GM19035 (cell line): ENCODE measurements around the gene RNF144B.
A peak's percentile ranks its signal among the peaks of the same experiment; 100 is the strongest.
"Not testable (repeated sequence)": the region's sequence is repeated elsewhere in the genome, so short reads cannot be mapped to it uniquely, and the experiment has no call there.

Experiments used
- ATAC-seq: cut with Tn5 transposase; IDR thresholded peaks from one replicate; pipeline ENCODE4 v1.9.1; 2021; ENCODE audit not compliant: unreplicated experiment

The RNF144B gene

DNA sequence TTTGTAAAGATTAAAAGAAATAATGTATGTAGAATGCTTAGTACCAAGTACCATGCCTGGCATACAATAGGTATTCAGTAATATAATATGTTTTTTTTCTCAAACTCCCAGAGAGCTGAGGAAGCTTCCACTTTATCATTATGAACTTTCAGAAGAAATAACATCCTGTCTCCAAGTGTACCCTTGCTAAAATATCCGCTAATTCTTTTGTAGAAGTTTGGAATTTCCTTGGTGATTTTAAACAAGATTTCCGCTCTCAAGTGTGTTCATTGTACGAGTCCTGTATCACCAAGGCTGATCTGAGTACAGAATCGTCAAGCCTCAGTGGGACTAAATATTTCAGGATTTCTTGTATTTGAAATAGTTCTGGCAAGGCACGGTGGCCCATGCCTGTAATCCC, 16.1 kb upstream of the RNF144B start:
- ATAC-seq = no peak

DNA sequence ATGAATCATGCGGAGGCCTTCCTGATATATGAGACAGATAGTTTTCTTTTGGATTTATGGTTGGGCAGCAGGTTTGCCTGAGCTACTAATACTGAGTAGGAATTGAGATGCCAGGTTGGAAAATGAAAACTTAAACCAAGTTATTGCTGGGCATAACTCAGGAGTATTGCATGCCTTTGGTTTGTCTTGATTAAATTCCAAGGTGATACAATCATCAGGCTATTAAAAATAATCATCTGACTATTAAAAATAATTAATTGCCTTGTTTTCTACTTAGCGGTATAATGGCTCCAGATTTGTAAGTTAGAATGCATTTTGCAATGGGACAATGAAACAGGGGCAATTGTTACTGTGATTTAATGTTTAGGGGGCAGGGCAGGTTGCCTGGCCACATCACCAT, 15.5 kb upstream of the RNF144B start:
- no peak for ATAC-seq

DNA sequence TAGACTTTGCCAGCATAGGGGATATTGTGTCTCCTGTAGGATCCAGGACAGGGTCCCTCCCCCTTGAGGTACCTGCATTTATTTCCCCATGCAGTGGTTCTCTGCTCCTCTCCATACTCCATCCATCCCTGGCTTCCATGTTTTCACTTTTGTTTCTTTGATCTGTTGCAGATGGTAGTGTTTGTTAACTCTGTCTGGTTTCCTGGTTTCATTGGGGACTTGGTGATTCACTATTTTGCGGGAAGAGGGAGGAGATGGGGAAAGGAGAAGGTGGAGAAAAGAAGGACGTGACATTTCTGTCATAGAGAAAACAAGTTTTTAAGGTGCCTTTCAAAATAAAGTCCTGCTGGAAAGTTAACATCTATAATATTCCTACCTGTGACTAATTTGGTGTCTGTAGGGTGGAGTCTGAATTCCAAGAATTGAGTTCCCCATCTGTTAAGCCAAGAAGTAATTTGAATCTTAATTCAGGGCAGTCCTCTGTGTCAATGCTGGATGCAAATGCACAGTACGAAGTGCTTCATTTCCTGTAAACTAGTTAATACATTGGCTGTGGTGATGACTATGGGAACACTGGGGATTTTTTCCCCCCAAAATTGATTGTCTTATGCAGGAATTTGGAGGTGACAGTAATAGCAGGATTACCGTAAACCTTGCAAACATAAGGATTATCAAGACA, 6.9 kb upstream of the RNF144B start:
- no peak for ATAC-seq

DNA sequence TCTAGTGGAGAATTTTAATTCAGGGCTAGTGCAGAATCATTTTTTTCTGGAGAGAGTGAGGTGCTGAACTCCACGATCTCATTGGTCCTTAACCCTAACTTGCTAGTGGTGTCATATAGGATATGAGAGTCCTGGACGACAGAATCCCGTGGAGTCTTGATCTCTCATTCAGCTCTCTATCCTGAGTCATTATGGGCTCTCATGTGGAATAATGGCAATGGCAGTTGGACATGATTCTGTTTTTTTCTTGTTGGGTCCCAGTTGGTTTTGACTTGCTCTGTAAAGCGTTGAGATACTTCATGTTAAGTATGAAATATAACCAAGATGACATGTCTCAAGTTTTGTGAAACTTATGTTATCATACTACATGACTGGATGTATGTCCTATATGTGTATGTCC, 6.3 kb upstream of the RNF144B start:
- ATAC-seq = no peak

DNA sequence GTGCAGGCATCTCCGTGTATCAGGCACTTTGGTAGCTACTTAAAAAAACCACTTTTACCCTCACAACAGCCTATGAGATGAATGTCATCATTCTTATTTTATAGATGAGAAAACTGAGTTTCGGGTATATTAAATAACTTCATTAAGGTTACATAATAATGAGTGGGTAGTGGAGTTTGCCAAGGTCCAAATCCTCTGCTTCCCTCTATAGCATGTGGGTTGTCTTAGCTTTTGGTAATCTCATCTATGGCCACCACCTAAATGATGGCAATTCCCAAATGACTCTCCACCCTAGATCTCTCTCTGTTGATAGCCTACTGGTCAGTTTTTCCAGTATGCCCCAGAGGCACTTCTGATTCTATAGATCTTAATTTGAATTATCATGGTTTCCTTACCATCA, 3.7 kb upstream of the RNF144B start:
- no peak for ATAC-seq

DNA sequence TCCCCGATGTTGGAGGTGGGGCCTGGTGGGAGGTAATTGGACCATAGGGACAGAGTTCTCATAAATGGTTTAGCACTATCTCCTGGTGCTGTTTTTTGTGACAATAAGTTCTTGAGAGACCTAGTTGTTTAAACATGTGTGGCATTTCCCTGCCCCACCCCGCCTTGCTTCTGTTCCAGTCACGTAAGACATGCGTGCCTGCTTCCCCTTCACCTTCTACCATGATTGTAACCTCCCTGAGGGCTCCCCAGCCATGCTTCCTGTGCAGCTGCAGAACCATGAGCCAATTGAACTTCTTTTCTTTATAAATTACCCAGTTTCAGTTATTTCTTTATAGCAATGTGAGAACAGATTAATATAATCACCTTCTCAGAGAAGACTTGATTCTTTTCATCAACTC, 2.5 kb upstream of the RNF144B start:
- no peak for ATAC-seq

DNA sequence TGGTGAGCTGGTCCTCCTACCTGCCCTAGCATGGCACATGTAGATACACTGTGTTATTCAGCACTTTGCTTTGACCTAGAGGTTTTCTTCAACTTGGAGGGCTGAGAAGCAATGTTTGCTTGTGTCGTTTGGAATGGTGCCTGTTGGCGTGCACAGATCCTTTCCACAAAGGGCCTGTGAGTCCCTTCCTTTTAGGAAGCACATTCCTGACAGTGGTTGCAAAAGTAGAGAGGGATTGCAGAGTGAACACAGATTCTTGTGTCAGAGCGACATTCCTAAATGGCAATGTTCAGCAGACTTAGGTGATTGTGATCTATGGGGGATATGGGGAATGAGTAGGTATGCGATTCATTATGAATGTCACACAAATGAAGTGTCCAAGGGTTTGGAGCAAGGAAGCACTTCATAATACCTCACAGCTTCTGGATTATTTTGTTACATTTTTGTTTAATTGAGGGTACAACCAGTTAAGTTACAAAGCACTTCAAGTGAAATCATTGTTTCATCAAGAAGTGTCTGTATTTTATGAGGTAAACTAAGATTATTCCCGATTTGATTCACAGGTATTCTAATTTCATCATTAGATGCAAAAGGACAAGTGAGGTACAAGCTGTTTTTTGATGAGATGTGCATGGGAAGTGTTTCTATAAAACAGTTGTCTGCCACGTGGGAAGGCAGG, 713 bp upstream of the RNF144B start:
- no peak for ATAC-seq

DNA sequence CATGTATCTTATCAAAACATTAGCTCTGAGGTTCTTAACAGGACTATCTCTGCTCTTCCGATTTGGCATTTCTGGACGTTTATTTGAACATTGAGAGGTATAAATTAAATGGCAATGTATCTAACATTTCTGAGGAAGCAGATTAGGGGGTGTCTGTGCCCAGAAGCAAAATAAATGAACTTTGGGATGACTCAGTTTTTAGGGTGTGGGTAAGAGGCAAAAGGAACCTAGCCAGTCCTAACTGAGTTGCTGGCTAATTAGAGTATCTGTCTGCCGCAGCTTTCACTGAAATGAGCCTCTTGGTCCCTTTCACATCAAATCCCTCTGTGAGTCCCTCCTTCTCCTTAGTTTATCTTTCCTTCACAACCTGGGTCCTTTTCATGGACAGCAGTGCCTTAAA, 1.1 kb downstream of the RNF144B start:
- ATAC-seq = no peak

DNA sequence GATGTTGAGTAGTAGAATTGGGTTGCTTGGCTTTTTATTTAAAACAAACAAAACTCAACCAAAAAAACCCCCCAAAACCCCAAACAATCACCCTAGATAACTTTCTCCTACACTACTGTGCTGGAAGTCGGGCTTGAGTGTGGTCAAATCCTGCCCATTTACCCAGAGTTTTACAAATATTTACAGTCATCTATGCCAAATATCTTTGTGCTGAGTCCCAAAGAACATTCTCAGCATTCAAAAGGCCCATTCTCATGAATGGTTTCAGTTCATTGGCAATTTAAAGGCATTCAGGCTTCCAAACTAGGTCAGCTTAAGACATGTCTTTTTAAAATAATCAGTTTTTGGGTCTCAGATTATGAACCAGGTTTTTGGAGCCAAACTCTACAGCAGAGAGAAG, 1.8 kb downstream of the RNF144B start:
- ATAC-seq = no peak

DNA sequence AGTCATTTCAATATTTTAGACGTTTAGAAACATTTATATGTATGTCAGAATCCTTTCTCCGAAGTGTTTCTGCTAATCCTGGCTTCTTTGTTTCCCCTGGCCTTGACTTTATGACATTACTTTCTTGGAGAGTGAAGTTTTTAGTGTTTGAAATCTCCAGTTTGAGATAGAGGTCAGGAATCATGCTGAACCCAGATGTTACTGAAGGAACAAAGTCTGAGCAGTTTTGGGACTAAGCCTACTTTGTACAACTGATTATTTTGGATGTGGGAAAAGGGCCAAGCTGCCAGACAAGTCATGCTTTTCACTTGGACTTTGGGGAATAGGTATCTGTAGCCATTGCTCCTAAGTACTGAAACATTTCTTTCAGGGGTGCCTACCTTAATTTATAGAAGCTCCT, 2.3 kb downstream of the RNF144B start:
- ATAC-seq = no peak

DNA sequence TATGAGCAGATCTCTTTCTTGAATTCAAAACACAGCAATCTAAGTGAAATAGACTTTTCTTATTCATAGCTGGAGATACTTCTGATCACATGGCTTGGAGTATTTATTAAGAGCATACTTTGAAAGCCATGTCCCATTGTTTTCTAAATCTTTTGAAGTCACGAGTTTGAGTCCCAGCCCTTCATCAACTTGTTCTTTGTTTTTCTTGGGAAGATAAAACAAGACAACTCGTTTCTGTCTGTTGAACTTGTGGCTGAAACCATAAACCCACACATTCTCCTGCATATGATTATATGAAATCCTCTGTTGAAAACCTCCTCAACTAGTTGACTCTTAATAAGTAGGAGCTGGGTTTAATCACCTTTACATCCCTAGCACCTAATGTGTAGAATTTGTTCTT, 3.3 kb downstream of the RNF144B start:
- no peak for ATAC-seq

DNA sequence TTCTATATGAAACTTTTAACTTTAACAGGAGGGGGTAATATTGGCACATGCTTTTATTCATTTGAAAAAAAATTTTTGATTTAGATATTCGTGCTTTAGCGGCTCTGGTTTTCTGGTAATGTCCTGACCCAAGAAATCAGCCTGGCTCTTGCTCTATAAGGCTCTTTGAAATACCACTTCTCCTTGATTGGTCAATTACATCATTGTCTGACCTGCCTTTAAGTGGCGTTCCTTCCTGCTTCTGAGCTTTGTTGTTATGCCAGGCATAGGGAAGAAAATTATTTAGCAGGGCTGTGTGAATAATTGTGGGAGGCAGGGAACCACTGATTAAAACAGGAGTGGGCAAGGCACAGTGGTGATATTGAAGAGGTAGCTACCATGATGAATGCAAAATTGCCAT, 3.9 kb downstream of the RNF144B start:
- no peak for ATAC-seq

DNA sequence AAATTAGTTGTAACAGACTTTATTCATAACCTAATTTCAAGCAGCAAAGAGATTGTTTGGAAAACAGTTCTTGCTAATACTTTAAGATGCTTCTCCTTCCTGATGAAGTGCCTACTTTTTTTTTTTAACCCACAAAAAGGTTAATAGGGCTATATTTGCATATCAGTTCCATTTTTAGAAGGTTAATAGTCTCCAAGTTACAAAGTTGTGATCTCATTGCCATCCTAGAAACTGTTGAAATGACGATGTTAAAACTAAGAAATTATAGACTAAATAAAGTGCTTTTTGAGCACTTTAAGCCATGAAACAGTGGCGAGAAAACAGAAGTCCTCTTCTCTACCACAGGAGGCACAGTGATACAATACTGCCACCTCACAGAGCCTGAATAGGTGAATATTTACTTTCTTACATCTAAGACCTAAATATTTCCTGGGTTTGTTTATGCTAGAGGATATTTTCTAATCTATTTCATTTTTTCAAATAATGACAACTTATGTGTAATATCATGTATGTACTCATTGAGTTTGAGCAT, 5.3 kb downstream of the RNF144B start:
- no peak for ATAC-seq

DNA sequence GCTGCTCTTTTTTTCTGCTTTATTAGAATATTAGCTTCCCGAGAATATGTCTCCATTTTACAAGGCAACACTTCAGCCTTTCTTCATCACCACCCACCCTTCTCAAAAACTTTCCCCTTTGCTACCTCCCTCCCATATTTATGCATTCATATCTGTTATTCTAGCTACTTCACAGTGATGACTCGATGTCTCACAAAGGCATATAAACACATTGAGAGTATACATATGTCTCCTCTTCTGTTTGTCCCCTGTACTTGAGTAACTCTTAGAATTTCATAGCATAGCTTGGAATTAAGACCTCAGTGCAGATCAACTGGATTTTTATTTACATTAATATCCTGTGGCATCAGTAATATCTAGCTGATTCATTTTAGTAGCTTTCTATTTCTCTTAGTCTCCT, 6.5 kb downstream of the RNF144B start:
- ATAC-seq = no peak

DNA sequence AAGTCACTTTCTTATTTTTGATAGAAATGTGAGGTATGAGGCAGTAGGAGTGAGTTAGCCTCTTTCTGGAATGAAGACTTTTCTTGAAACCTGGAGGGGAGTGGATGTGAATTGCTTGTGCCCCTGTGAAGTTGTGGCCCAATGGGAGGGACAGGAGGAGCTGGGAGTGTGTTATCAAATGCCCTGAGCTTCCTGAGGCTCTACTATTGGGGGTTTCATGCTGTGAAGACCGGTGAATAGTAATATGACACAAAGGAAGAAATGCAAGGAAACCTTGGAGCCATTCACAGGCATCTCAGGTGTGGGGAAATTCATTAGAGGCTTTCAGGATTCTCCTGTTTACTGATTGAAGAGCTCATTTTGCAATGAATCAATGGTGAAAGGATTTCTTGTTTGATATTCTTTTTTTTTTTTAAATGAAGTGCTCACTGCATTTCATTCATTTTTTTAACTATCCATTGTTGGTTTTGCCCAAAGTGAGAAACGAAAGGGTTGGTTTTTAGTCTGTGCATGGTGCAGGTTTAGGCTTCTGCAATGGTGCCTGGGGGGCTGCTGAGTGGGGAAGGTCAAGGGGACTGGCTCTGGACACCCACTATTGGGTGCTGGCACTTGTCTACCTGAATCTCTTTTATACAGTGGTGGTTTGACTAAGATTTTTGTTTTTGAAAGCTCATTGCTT, 8.2 kb downstream of the RNF144B start:
- no peak for ATAC-seq

DNA sequence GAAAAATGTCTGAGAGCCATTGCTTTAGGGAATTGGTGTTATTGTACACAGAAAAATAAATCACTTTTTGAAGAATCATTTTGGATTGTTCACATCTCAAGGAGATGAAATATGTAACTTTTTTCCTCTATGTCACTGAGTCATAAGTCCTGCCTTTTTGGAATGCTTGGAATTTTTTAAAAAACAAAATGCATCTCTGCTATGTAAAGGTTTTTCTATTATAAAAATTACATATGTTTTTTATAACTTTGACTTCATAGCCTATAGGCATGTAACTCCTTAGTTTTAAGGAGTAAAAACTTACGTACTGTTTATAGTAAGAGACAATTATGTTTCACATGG, 8.7 kb downstream of the RNF144B start:
- no peak for ATAC-seq

DNA sequence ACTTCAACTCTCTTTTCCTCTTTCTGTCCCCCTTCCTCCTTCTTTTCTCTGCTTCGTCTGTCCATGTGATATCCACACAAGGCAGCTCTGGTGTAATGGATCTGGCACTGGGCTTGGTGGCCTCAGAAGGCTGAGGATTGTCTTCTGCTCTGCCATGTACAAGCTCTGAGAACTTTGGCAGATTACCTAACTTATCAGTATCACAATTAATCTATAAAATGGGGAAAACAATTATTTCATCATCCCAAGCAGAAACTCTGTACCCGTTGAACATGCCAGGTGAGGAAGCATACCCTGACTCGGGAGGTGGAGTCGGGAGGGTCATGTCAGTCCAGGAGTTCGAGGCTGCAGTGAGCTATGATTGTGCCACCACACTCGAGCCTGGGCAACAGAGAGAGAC, 10.6 kb downstream of the RNF144B start:
- no peak for ATAC-seq

DNA sequence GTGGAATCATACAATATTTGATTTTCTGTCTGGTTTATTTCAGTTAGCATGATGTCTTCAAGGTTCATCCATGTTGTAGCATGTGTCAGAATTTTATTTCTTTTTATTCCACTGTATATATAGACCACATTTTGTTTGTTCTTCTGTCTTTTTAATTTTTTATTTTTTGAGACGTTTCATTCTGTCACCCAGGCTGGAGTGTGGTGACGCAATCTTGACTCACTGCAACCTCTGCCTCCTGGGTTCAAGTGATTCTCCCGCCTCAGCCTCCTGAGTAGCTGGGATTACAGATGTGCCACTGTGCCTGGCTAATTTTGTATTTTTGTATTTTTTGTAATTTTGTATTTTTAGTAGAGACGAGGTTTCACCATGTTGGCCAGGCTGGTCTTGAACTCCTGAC, 11.1 kb downstream of the RNF144B start:
- ATAC-seq = not testable (repeated sequence)

DNA sequence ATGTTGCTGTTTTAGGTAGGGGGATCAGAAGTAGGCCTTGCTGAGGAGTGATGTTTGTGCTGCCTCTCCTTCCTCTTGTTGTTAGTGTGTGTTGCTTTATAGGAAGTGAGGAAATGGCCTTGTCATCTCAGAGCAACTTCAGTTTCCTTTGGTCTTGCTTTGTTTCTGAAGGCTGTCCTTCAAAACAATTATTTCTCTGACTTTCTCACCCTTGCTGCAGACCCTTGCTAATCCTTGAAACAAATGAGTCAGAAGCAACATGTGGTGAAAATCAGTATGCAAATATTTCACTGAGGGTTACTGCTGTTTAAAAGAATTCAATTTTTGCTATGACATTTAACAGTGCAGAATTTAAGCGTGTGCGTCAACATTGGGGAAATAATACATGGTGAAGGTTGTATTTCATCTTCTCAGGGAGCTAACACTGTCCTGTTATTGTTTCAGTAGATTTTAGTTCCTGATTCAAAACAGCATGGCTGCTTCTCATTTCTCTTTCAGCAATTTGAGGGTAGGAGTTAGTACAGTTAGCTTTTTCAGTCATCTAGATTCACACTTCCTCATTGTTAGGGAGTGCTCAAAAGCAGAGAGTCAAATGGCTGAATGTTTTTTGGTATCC, 13.8 kb downstream of the RNF144B start:
- ATAC-seq = peak; percentile 90

DNA sequence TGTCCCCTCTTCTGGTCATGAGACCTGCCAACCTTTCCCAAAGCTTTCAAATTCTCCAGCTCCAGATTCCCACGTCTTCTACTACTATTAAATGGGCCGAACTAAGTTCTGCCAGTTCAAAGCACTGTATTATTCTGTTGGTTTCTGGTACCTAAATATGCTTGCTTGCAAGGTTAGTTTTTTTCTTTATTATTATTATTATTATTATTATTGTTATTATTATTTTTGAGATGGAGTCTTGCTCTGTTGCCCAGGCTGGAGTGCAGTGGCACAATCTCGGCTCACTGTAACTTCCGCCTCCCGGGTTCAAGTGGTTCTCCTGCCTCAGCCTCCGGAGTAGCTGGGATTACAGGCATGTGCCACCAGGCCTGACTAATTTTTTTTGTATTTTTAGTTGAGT, 17.8 kb downstream of the RNF144B start:
- not testable (repeated sequence) for ATAC-seq

DNA sequence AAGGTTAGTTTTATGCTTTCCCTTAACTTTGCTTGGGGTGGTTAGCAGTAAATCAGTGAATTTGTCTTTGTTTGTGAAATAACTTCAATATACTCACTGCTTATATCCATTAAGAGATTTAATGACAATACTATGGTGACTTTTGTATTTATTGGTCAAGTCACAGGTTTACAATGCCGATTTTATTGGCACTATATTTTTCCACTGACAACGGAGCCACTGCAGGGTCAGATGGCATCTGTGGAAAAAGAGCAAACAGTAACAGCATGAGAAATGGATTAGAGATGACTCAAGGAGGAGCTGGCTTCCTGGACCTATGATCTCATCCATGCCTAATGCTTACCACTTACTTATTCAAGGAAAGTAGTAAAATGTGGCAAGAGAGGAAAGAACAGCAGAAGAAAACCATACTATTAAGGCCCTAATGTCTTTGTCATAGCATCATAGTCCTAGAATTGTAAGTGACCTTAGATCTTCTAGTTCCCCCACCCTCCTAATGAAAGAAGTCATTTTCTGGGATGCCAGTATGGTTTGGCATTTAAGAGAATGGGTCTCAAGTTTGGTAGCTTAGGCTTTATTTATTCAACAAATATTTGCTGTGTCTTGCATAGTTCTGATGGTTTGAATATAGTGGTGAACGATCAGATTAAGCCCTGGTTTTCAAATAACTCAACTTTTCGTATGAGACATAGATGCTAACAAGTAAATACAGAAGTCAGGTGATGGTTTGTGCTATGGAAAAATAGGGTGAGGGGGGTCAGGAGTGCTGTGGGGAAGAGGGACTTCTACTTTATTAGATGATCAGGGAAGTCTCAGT, 18.5 kb downstream of the RNF144B start:
- no peak for ATAC-seq
